DOHH2 (cell line): ENCODE measurements around the gene CPNE5.

Experiments
- H3F3A ChIP-seq: fragments of 200-600 bp; sonication (generic), shearing (Covaris generic); 2 replicates; pipeline ENCODE4 v1.6.0; 2016; ENCODE audit warnings: antibody characterized with exemption, mild to moderate bottlenecking; ENCODE audit not compliant: control insufficient read depth, insufficient read depth
- H3K27ac ChIP-seq: fragments of 200-600 bp; sonication (generic); 2 replicates; pipeline ENCODE4 v1.5.1; 2014; ENCODE audit warnings: low read depth, mild to moderate bottlenecking, low read length, moderate library complexity
- H3K27me3 ChIP-seq: fragments of 200-600 bp; sonication (generic); 2 replicates; pipeline ENCODE4 v1.6.1; 2014; ENCODE audit warnings: mild to moderate bottlenecking, low read length, mixed read lengths; ENCODE audit not compliant: control insufficient read depth
- H3K36me3 ChIP-seq: fragments of 200-600 bp; sonication (generic); 2 replicates; pipeline ENCODE4 v1.6.1; 2014; ENCODE audit warnings: mild to moderate bottlenecking, low read length, moderate library complexity, mixed read lengths; ENCODE audit not compliant: control insufficient read depth
- H3K4me1 ChIP-seq: fragments of 200-600 bp; sonication (generic); 2 replicates; pipeline ENCODE4 v1.6.1; 2014; ENCODE audit warnings: mild to moderate bottlenecking, low read length, mixed read lengths; ENCODE audit not compliant: control insufficient read depth
- H3K4me2 ChIP-seq: fragments of 200-600 bp; sonication (generic); 2 replicates; pipeline ENCODE4 v1.6.0; 2014; ENCODE audit warnings: mild to moderate bottlenecking, low read length, moderate library complexity
- H3K4me3 ChIP-seq: fragments of 200-600 bp; sonication (generic); 2 replicates; pipeline ENCODE4 v1.5.1; 2014; ENCODE audit warnings: mild to moderate bottlenecking, low read length, mixed read lengths
- H3K79me2 ChIP-seq: fragments of 200-600 bp; sonication (generic); 2 replicates; pipeline ENCODE4 v1.6.1; 2014; ENCODE audit warnings: mild to moderate bottlenecking, low read length, mixed read lengths; ENCODE audit not compliant: control insufficient read depth
- H3K9me2 ChIP-seq: fragments of 200-600 bp; sonication (generic); replicated peaks from 2 replicates; pipeline ENCODE4 v1.6.1; 2014; ENCODE audit warnings: mild to moderate bottlenecking, low read length, mixed read lengths; ENCODE audit not compliant: control insufficient read depth
- H3K9me3 ChIP-seq: fragments of 200-600 bp; sonication (generic); 2 replicates; pipeline ENCODE4 v1.6.1; 2014; ENCODE audit warnings: antibody characterized with exemption, low read length, mixed read lengths; ENCODE audit not compliant: control insufficient read depth, insufficient read depth
- H4K20me1 ChIP-seq: fragments of 200-600 bp; sonication (generic); 2 replicates; pipeline ENCODE4 v1.6.0; 2014; ENCODE audit warnings: low read depth, mild to moderate bottlenecking, antibody characterized with exemption, low read length, moderate library complexity; ENCODE audit not compliant: control insufficient read depth, insufficient read depth
- CTCF ChIP-seq: fragments of 200-600 bp; sonication (generic); IDR thresholded peaks from one replicate; pipeline ENCODE4 v1.5.1; 2014; ENCODE audit warnings: antibody characterized with exemption, mild to moderate bottlenecking, low read depth, low read length; ENCODE audit not compliant: poor library complexity, severe bottlenecking
- EZH2phosphoT487 ChIP-seq: fragments of 200-600 bp; sonication (generic); IDR thresholded peaks from 2 replicates; pipeline ENCODE4 v1.6.1; 2017; ENCODE audit warnings: borderline replicate concordance, mild to moderate bottlenecking, antibody characterized with exemption, low read length, moderate library complexity, mixed read lengths

The CPNE5 gene

GRCh38 chr6:36698871-36699271 lies 140.4 kb downstream of the CPNE5 start:
- H3K9me2 ChIP-seq: no peaks in the 10 kb centered on the region
- peaks cover 14% of the 10 kb centered on the region for H3K4me1 ChIP-seq
- H3K36me3 ChIP-seq: no peaks in the 10 kb centered on the region
- no peak for TF ChIP-seq EZH2phosphoT487
- TF ChIP-seq CTCF: no peak
- H3F3A ChIP-seq: peaks cover 4% of the 10 kb centered on the region; the same call in 1 of the 2 replicates
- H3K4me3 ChIP-seq: no peak overlapping the region
- no peaks in the 10 kb centered on the region for H4K20me1 ChIP-seq
- H3K4me2 ChIP-seq: no peak overlapping the region
- H3K27me3 ChIP-seq: no peaks in the 10 kb centered on the region; the same call in 1 of the 2 replicates
- no peak overlapping the region for H3K27ac ChIP-seq
- no peaks in the 10 kb centered on the region; the same call in 1 of the 2 replicates for H3K9me3 ChIP-seq
- no peaks in the 10 kb centered on the region for H3K79me2 ChIP-seq

DNA sequence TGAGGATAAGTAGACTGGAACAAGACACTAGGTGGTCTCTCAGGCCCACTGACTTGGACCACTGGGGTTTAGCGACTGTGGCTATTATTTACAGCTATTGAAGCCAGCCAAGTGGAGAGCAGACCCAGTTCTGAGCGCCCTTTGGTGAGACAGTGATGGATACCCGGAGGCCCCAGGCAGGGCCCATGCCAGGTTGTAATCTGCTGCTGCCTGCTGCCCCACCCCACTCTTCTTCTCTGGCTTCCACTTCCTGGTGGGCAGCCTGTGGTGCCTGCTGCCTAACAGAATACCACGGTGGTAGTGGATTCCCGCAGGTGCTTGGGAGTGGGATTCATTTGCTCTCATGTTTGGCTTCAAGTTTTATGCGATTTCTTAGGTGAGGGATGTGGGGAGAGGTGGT lies 141.0 kb downstream of the CPNE5 start:
- H3K4me3 ChIP-seq: no peak overlapping the region
- peaks cover 15% of the 10 kb centered on the region for H3K4me1 ChIP-seq
- no peaks in the 10 kb centered on the region; the same call in 1 of the 2 replicates for H3K27me3 ChIP-seq
- TF ChIP-seq EZH2phosphoT487 (no peak), CTCF (no peak)
- no peaks in the 10 kb centered on the region for H3K79me2 ChIP-seq
- no peaks in the 10 kb centered on the region for H4K20me1 ChIP-seq
- no peak overlapping the region for H3K4me2 ChIP-seq
- peaks cover 4% of the 10 kb centered on the region; the same call in 1 of the 2 replicates for H3F3A ChIP-seq
- no peaks in the 10 kb centered on the region; the same call in 1 of the 2 replicates for H3K9me3 ChIP-seq
- no peaks in the 10 kb centered on the region for H3K36me3 ChIP-seq
- H3K27ac ChIP-seq: no peak overlapping the region
- H3K9me2 ChIP-seq: no peaks in the 10 kb centered on the region

- TF ChIP-seq CTCF (no peak), EZH2phosphoT487 (no peak)
- H3K4me2 ChIP-seq: no peak within 1 kb of the TSS
Observed at GRCh38 chr6:36697481-36697903, 141.8 kb downstream of the CPNE5 start, which contains the start of gene RAB44. TSS of gene RAB44 (plus strand) at chr6:36697826. CDS start at chr6:36704236, 6,410 bp downstream.

More at GRCh38 chr6:36697481-36697903, 141.8 kb downstream of the CPNE5 start, which contains the start of gene RAB44:
- Histone ChIP-seq H3F3A (peaks cover 4% of the 10 kb centered on the region; the same call in 1 of the 2 replicates), H3K27ac (no peak within 1 kb of the TSS), H3K79me2 (no peaks in the 10 kb centered on the region), H3K4me1 (peaks cover 22% of the 10 kb centered on the region), H4K20me1 (no peaks in the 10 kb centered on the region), H3K27me3 (no peaks in the 10 kb centered on the region), H3K4me3 (no peak within 1 kb of the TSS), H3K9me2 (no peaks in the 10 kb centered on the region), H3K36me3 (no peaks in the 10 kb centered on the region), H3K9me3 (no peaks in the 10 kb centered on the region; the same call in 1 of the 2 replicates)
